IMR-90 (cell line): Measurements from ENCODE around the gene VAMP8. TPM values are rescaled to one million over a fixed set of nuclear protein-coding genes. Genes with fewer than 3 reads are reported as not detected.

Experiments used
- ATAC-seq: fragments of 200-7000 bp; cut with Tn5 transposase; 2 replicates; pipeline ENCODE4 v1.9.1; 2020; ENCODE audit warnings: low read depth, mild to moderate bottlenecking, moderate library complexity
- BruUV-seq: library from RNA; stranded (reverse); fragments of 400-500 nt; replicated peaks from 2 replicates; lab custom pipeline; 2021; lab: Mats Ljungman, UMichigan
- CTCF ChIA-PET: fragments of 300-600 bp; formaldehyde crosslinking; extraction: SDS; loops from one replicate; lab custom pipeline; 2021; ENCODE audit warnings: antibody characterized with exemption; lab: Yijun Ruan, JAX
- POLR2A ChIA-PET: fragments of 300-600 bp; sonication (Branson Sonifier 250); formaldehyde crosslinking; loops from one replicate; lab custom pipeline; 2022; ENCODE audit warnings: antibody characterized with exemption; ENCODE audit not compliant: unreplicated experiment; lab: Charles Lee
- DNase-seq: peaks from one replicate; pipeline ENCODE4 v3.0.0; 2013
- H2AFZ ChIP-seq: replicated peaks from 2 replicates; pipeline ENCODE3; 2013; ENCODE audit warnings: low read length, mild to moderate bottlenecking; ENCODE audit not compliant: poor library complexity
- H2AK5ac ChIP-seq: 2 replicates; pipeline ENCODE4 v1.6.1; 2013; ENCODE audit warnings: low read depth, low read length, inconsistent platforms
- H2AK9ac ChIP-seq: replicated peaks from 2 replicates; pipeline ENCODE3; 2013; ENCODE audit warnings: mild to moderate bottlenecking, low read depth, low read length, moderate library complexity; ENCODE audit not compliant: poor library complexity
- H2BK120ac ChIP-seq: 2 replicates; pipeline ENCODE4 v1.6.1; 2013; ENCODE audit warnings: low read depth, low read length, inconsistent platforms
- H2BK15ac ChIP-seq: 3 replicates; pipeline ENCODE4 v1.6.1; 2013; ENCODE audit warnings: low read depth, low read length, inconsistent platforms
- H2BK20ac ChIP-seq: 2 replicates; pipeline ENCODE4 v1.6.1; 2013; ENCODE audit warnings: low read depth, mild to moderate bottlenecking, inconsistent platforms, low read length, moderate library complexity
- H2BK5ac ChIP-seq: 2 replicates; pipeline ENCODE4 v1.6.1; 2013; ENCODE audit warnings: mild to moderate bottlenecking, low read depth, low read length, inconsistent platforms; ENCODE audit not compliant: poor library complexity, severe bottlenecking
- H3K14ac ChIP-seq: replicated peaks from 2 replicates; pipeline ENCODE4 v1.6.1; 2013; ENCODE audit warnings: low read depth, low read length, inconsistent platforms
- H3K18ac ChIP-seq: 2 replicates; pipeline ENCODE4 v1.6.1; 2013; ENCODE audit warnings: low read depth, low read length, control low read depth
- H3K23ac ChIP-seq: 2 replicates; pipeline ENCODE4 v1.6.1; 2013; ENCODE audit warnings: low read depth, low read length, inconsistent platforms
- H3K27ac ChIP-seq: 2 replicates; pipeline ENCODE4 v1.5.1; 2013; ENCODE audit warnings: mild to moderate bottlenecking, control low read depth, low read length; ENCODE audit not compliant: insufficient read depth
- H3K27me3 ChIP-seq: 2 replicates; pipeline ENCODE4 v1.6.1; 2013; ENCODE audit warnings: low read length; ENCODE audit not compliant: control insufficient read depth, insufficient read depth
- H3K36me3 ChIP-seq: 2 replicates; pipeline ENCODE4 v1.6.1; 2013; ENCODE audit warnings: low read length, mixed read lengths; ENCODE audit not compliant: control insufficient read depth, insufficient read depth
- H3K4ac ChIP-seq: 2 replicates; pipeline ENCODE4 v1.6.1; 2013; ENCODE audit warnings: low read depth, low read length, inconsistent platforms
- H3K4me1 ChIP-seq: 2 replicates; pipeline ENCODE4 v1.6.1; 2013; ENCODE audit warnings: low read length, mixed read lengths; ENCODE audit not compliant: control insufficient read depth, insufficient read depth
- H3K4me2 ChIP-seq: 2 replicates; pipeline ENCODE4 v1.6.1; 2013; ENCODE audit warnings: low read depth, mild to moderate bottlenecking, control low read depth, low read length, moderate library complexity
- H3K4me3 ChIP-seq: 2 replicates; pipeline ENCODE4 v1.5.1; 2013; ENCODE audit warnings: low read depth, mild to moderate bottlenecking, control low read depth, low read length, moderate library complexity; ENCODE audit not compliant: insufficient read depth
- H3K56ac ChIP-seq: 2 replicates; pipeline ENCODE4 v1.6.1; 2013; ENCODE audit warnings: low read length, inconsistent platforms; ENCODE audit not compliant: insufficient read depth; ENCODE audit errors: extremely low read depth
- H3K79me1 ChIP-seq, 2 experiments: 2 replicates each; pipeline ENCODE4 v1.6.1; 2013; ENCODE audit warnings: low read length in 2 of 2, inconsistent platforms in 1 of 2, low read depth in 1 of 2
- H3K9ac ChIP-seq: 2 replicates; pipeline ENCODE4 v1.6.1; 2013; ENCODE audit warnings: low read depth, low read length, control low read depth
- H3K9me1 ChIP-seq: 2 replicates; pipeline ENCODE4 v1.6.1; 2013; ENCODE audit warnings: low read length, inconsistent platforms; ENCODE audit not compliant: insufficient read depth
- H3K9me3 ChIP-seq: 2 replicates; pipeline ENCODE4 v1.6.1; 2013; ENCODE audit warnings: low read length; ENCODE audit not compliant: control insufficient read depth, insufficient read depth
- H4K20me1 ChIP-seq: 2 replicates; pipeline ENCODE4 v1.6.1; 2013; ENCODE audit warnings: low read length, inconsistent platforms; ENCODE audit not compliant: insufficient read depth
- H4K5ac ChIP-seq: 2 replicates; pipeline ENCODE4 v1.6.1; 2013; ENCODE audit warnings: mild to moderate bottlenecking, low read depth, low read length, control low read depth
- H4K8ac ChIP-seq, 2 experiments: 2 replicates each; pipeline ENCODE4 v1.6.1; 2013; ENCODE audit warnings: low read depth in 2 of 2, low read length in 2 of 2, control low read depth in 1 of 2, inconsistent platforms in 1 of 2
- H4K91ac ChIP-seq: 2 replicates; pipeline ENCODE4 v1.6.1; 2013; ENCODE audit warnings: low read depth, low read length, inconsistent platforms; ENCODE audit not compliant: insufficient read depth
- BHLHE40 ChIP-seq: fragments of 150-350 bp; IDR thresholded peaks from 2 replicates; pipeline ENCODE4 v1.6.1; 2016; ENCODE audit warnings: mild to moderate bottlenecking, low read depth, low read length
- CEBPB ChIP-seq: IDR thresholded peaks from 2 replicates; pipeline ENCODE4 v1.6.1; 2012; ENCODE audit warnings: low read depth, low read length, improper control_type of control experiment
- CHD1 ChIP-seq: IDR thresholded peaks from 2 replicates; pipeline ENCODE4 v1.6.1; 2012; ENCODE audit warnings: low read depth, low read length, improper control_type of control experiment
- CTCF ChIP-seq: conservative IDR thresholded peaks from 2 replicates; pipeline ENCODE4 v1.5.1; 2012; ENCODE audit warnings: mild to moderate bottlenecking, low read depth, low read length, improper control_type of control experiment
- ELK1 ChIP-seq: fragments of 150-350 bp; IDR thresholded peaks from 2 replicates; pipeline ENCODE4 v1.6.1; 2016; ENCODE audit warnings: low read depth, mild to moderate bottlenecking, low read length, moderate library complexity, borderline replicate concordance
- FOS ChIP-seq: fragments of 150-350 bp; IDR thresholded peaks from 2 replicates; pipeline ENCODE4 v1.6.1; 2016; ENCODE audit warnings: low read depth, low read length
- MAFK ChIP-seq: IDR thresholded peaks from 2 replicates; pipeline ENCODE4 v1.6.1; 2012; ENCODE audit warnings: low read depth, low read length, improper control_type of control experiment
- MAZ ChIP-seq: IDR thresholded peaks from 2 replicates; pipeline ENCODE4 v1.6.1; 2012; ENCODE audit warnings: low read depth, mild to moderate bottlenecking, low read length, improper control_type of control experiment, moderate library complexity, borderline replicate concordance
- MXI1 ChIP-seq: IDR thresholded peaks from 2 replicates; pipeline ENCODE4 v1.6.1; 2012; ENCODE audit warnings: low read depth, mild to moderate bottlenecking, low read length, moderate library complexity, borderline replicate concordance
- NFE2L2 ChIP-seq: fragments of 150-350 bp; IDR thresholded peaks from 2 replicates; pipeline ENCODE4 v1.6.1; 2016; ENCODE audit warnings: low read depth, mild to moderate bottlenecking, low read length
- RAD21 ChIP-seq: IDR thresholded peaks from 2 replicates; pipeline ENCODE4 v1.6.1; 2012; ENCODE audit warnings: low read length, improper control_type of control experiment
- RCOR1 ChIP-seq: IDR thresholded peaks from 2 replicates; pipeline ENCODE4 v1.6.1; 2012; ENCODE audit warnings: mild to moderate bottlenecking, low read length, improper control_type of control experiment; ENCODE audit not compliant: insufficient replicate concordance
- RFX5 ChIP-seq: IDR thresholded peaks from 2 replicates; pipeline ENCODE4 v1.8.0; 2012; ENCODE audit warnings: low read depth, mild to moderate bottlenecking, low read length, moderate library complexity
- SMC3 ChIP-seq: fragments of 150-350 bp; IDR thresholded peaks from 2 replicates; pipeline ENCODE4 v1.6.1; 2016; ENCODE audit warnings: low read depth, mild to moderate bottlenecking, antibody characterized with exemption, low read length, moderate library complexity
- USF2 ChIP-seq: fragments of 150-350 bp; IDR thresholded peaks from 2 replicates; pipeline ENCODE4 v1.6.1; 2017; ENCODE audit warnings: mild to moderate bottlenecking, antibody characterized with exemption, low read length, low read depth
- WGBS, 2 experiments: methylation state at CpG; one replicate each; pipeline versions ENCODE4 v1.1.5 to v1.1.7; 2013; ENCODE audit warnings: missing lambda C conversion rate in 2 of 2; ENCODE audit not compliant: insufficient read length in 1 of 2; ENCODE audit errors: extremely low coverage in 2 of 2; 5-methylcytosine and 5-hydroxymethylcytosine counted together
- dilution Hi-C: fragments of 300-500 bp; cut with HindIII; formaldehyde crosslinking; loops from one replicate; pipeline ENCODE4 v1.14.3; 2018; ENCODE audit warnings: low sequenced_read_pairs; ENCODE audit not compliant: unreplicated experiment
- in situ Hi-C: fragments of 300-500 bp; cut with MboI; formaldehyde crosslinking; loops from 3 replicates; pipeline ENCODE4 v1.14.3; 2019; ENCODE audit warnings: low sequenced_read_pairs, inconsistent platforms, mixed read lengths
- intact Hi-C: fragments of 100-400 bp; cut with micrococcal nuclease; formaldehyde crosslinking; loops from 2 replicates; pipeline ENCODE4 v1.10.0; 2022
- polyA plus RNA-seq, 3 experiments: library from polyadenylated mRNA; depleted of rRNA; stranded (reverse); fragments of >200 nt; gene quantifications; 2 replicates each; pipeline ENCODE4 v1.2.3, GENCODE V29; 2012; ENCODE audit warnings: low replicate concordance in 1 of 3
- total RNA-seq: library from RNA; depleted of rRNA; stranded (reverse); fragments of >200 nt; gene quantifications from 2 replicates; pipeline ENCODE4 v1.2.3, GENCODE V29; 2012

Gene VAMP8
- total and polyA plus RNA-seq, 2 of the 4 experiments (the other 2 are of a cell fraction) = 0.90 to 1.9 TPM

- H2AFZ ChIP-seq = no peak overlapping the region
- peaks cover 13% of the 10 kb centered on the region for H3K4me1 ChIP-seq
- no peak overlapping the region for H3K27ac ChIP-seq
- no peak overlapping the region for H4K91ac ChIP-seq
- H3K56ac ChIP-seq = no peak overlapping the region
- H4K5ac ChIP-seq = no peak overlapping the region
- ATAC-seq (no peak), DNase-seq (no peak)
- H3K9me1 ChIP-seq = peaks cover 12% of the 10 kb centered on the region
- H3K23ac ChIP-seq = no peak overlapping the region
- no peaks in the 10 kb centered on the region for H3K9me3 ChIP-seq
- no peaks in the 10 kb centered on the region for H3K27me3 ChIP-seq
- no peak overlapping the region for H2AK9ac ChIP-seq
- H2AK5ac ChIP-seq = no peak overlapping the region
- H2BK20ac ChIP-seq = no peak overlapping the region
- no peak overlapping the region for H3K9ac ChIP-seq
- POLR2A ChIA-PET = interaction anchor here (1.2 kb wide), 1 partner anchor 136 kb away, joined by 3 read pairs; no protein-coding TSS in a partner anchor
- dilution Hi-C loops = no loop called here
- H3K36me3 ChIP-seq = peaks cover 51% of the 10 kb centered on the region
- no peak overlapping the region for H2BK15ac ChIP-seq
- CTCF ChIA-PET = interaction anchor here (6.8 kb wide), 1 partner anchor 135 kb away, joined by 46 read pairs; the partner anchor contains the start of gene SH2D6
- no peak overlapping the region for H2BK120ac ChIP-seq
- H3K18ac ChIP-seq = no peak overlapping the region
- WGBS, 2 experiments = no CpG with 5 or more reads among the region's 3 CpGs
- H4K8ac ChIP-seq = no peak overlapping the region
- no peaks in the 10 kb centered on the region for H4K20me1 ChIP-seq
- no peak overlapping the region for H3K4ac ChIP-seq
- no peak overlapping the region for H3K4me3 ChIP-seq
- intact Hi-C loops = loop anchor here (5.0 kb wide), 1 partner anchor 228 kb away; the partner anchor contains the start of gene TGOLN2
- no peak overlapping the region for H2BK5ac ChIP-seq
- no peak overlapping the region for H3K14ac ChIP-seq
- H3K79me1 ChIP-seq = peaks cover 26 to 60% of the 10 kb centered on the region in 2 experiments
- H3K4me2 ChIP-seq = no peak overlapping the region
- in situ Hi-C loops = loop anchor here (5.0 to 10.0 kb wide), 2 partner anchors 133 to 490 kb away; no protein-coding TSS in a partner anchor
- BruUV-seq = no TSS peak
- TF ChIP-seq SMC3 (no peak), MAFK (no peak), BHLHE40 (no peak), RFX5 (no peak), FOS (no peak), CEBPB (no peak), RAD21 (no peak), USF2 (no peak), MAZ (no peak), RCOR1 (no peak), MXI1 (no peak), CTCF (no peak), NFE2L2 (no peak), ELK1 (no peak), CHD1 (no peak)
Measured at GRCh38 chr2:85554980-85555612, 22.3 kb upstream of the VAMP8 start.
